ENCODE data around the gene RWDD1. TPM values are rescaled to one million over a fixed set of nuclear protein-coding genes. Genes with fewer than 3 reads are reported as not detected.

The RWDD1 gene
- polyA plus RNA-seq, 1 donor: 54.1 TPM

DNA sequence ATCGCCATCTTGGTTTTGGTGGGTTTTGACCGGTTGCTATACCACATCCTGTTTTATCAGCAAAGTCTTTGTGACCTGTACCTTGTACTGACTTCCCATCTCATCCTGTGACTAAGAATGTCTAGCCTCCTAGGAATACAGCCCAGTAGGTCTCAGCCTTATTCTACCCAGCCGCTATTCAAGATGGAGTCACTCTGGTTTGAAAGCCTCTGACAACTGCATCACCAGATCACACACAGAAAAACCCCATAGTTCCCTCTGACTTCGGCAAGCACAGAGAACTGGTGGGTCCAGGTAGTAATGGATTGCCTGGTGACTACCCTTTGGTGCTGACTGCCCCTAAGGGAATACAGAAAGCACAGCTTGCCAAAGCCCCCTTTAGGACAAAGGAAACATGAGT, 34.6 kb downstream of the RWDD1 start:
- DNase-seq (ENCODE audit: low read depth): no peak

DNA sequence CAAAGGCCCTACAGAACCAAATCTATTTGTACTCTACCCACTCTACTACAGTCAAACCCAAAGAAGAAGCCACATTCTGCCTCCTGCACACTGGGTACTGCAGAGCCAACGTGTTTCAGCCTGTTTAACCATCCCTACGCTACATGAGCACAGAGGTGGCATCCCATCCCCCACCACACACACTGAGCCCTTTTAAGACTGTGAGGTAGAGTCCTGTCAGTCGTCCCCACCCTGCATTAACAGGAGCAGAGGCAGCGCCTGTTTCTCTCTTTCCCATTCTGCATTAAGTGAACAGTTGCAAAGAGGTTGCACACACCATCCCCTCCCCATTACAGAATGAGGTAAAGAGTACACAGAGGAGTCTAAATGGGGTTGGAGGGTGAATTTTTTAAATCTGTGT, 39.8 kb downstream of the RWDD1 start:
- DNase-seq (ENCODE audit: low read depth): no peak

DNA sequence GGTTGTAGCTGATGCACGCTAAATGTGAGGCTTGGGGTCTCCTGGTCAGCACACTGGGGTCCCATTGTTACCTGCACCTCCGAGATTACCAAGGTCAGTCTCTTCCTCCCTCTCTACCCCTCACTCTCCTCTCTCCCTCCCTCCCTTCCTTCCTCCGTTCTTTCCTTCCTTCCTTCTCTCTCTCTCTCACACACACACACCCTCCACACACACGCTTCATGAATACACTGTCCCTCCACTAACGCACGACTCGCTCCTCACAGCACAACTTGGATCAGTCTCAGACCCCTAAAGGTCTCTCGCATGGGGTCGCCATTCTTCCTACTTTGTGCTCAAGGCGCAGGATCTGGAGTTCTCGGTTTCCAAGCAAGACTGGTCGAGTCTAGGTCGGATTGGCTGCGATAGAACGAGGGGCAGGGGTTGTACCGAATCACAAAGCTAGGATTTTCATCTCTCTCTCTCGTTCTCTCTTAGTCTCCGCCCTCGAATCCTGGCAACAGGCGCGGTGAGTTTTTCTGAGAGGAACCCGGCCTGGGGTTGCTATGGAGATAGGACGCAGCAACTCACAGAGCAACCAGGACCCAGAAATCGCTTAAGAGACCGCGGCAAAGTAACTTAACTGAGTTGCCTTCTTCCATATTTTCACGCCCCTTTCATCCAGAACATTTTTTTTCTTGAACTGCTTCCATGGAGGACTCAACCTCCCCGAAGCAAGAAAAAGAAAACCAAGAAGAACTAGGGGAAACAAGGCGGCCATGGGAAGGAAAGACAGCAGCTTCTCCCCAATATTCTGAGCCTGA, 44.8 kb downstream of the RWDD1 start, which contains the start of gene RSPH4A:
Gene RSPH4A, plus strand, starts transcription at position 543 of the 800 bp plus-strand sequence. Its CDS starts 145 bp downstream, at position 688.
- DNase-seq (ENCODE audit: low read depth): peak; percentile 94

DNA sequence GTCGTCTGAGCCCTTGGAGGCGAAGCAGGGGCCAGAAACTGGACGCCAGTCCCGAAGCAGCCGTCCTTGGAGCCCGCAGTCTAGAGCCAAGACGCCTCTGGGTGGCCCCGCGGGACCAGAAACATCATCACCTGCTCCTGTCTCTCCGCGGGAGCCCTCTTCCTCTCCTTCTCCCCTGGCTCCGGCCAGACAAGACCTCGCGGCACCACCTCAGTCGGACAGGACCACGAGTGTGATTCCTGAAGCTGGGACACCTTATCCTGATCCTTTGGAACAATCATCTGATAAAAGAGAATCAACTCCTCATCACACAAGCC, 45.4 kb downstream of the RWDD1 start:
- DNase-seq (ENCODE audit: low read depth): no peak

DNA sequence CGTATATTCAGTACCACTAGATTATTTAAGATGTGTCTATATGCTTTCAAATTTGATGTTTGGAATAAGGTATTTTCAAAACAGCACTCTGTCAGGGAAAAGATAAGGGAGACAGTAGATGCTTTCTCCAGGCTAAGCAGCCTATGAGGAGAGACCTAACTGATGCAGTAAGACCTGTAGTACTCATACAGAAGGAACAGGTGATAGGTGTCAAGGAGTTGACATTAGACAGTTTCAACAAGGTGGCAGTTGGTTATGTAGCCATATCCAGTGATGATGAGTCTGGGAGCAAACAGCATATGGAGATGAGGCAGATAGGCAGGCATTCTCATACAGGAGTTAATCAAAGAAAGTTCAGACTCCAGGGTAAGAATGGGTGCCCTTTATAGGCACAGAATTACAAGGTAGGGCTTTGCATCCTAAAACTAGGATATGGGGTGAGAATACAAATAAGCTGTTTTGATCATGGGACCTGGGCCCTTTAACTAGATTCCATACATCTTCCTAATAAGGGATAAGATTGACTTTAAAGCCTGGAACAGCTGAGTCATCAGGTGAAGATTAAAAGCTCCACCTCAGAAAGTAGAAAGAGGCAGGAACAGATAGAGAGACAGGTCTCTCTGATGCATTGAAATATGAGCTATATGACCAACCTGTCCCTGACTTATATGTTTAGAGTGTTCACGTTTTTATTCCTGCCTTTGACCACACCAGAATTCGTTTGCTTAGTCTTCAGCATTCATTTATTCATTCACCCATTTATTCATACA, 52.9 kb downstream of the RWDD1 start:
- no peak for DNase-seq (ENCODE audit: low read depth)

DNA sequence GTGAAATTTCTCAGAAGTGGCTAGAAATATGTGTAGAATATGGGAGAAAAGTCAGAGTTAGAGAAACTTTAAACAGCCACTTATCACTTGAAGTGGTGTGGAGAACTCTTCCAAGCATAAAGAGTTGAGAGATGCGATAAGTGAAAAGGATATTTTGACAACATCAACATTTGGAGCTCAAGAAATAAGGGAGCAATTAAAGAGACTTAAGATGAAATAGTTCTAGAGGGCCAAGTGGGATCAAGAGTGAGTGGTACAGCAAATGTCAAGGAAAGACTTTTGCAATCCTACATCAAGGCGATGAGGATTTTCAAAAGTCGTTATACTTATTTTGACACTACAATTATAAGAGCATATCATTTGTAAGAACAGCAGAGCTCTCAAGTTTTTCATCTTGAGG, 54.6 kb downstream of the RWDD1 start:
- DNase-seq (ENCODE audit: low read depth): no peak

DNA sequence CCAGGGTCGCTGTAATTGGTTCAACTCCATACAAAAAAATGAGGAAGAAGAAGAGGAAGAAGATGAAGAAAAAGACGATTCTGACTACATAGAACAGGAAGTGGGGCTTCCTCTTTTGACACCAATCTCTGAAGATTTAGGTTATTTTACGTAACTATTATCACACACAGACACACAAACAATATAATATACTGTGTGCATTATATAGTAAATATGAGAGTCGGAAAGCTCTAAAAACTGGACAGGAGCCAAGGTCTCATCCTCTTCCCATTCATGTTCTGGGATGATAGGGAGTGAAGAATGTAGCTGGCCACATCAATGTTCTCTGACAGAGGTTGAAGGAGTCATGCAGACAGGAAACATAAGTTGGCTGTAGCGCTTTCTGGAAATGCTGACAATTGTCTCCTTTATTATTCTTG, 58.3 kb downstream of the RWDD1 start:
- no peak for DNase-seq (ENCODE audit: low read depth)

DNA sequence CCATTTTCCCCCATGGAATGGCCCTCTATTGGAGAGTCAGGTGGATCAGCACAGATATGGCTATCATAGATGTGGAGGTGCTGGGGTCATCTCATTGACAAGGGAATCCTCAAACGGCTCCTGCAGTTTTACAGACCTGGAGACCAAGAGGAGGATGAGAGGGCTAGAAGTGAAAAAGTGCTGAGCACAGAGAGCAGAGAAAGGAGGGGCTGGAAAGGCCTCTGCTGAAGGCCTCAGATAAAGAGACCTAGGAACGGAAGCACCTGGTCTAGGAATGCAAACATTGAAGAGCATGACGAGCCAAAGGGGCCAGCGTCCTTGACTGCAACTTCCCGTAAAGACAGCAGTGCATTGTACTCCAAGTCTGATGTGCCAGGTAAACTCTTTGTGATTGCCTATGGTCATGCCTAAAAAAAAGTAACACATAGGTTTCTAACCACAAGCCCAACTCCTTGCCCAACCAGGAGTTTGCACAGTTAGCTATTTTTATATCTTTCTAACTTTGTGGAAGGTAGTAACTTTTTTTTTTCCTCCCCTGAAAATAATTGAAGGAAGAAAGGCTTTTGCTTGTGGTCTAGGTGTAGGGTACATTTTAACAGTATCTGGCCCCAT, 60.2 kb downstream of the RWDD1 start:
- no peak for DNase-seq (ENCODE audit: low read depth)

DNA sequence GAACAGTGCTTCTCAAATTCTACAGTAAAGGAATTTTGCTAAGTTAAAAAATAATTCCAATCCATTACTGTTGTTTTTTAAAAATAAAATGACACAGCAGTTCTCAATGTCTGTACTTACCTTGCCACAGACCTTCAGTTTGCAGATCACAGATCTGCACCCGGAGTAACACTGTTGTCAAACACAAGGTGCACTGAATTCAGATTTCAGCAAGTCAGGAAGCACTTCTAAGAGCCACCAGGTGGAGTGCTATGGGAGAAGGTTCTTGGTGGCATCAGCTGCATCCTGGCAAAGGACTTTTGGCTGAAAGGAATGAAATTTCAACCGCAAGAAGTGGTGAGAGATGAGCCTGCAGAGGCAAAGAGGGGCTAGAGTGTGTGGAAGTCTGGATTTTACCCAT, 62.4 kb downstream of the RWDD1 start:
- no peak for DNase-seq (ENCODE audit: low read depth)

Other genes with a start within 250 kb of the RWDD1 start
- gene DSE, start 200.6 kb upstream of the RWDD1 start, polyA plus RNA-seq (ENCODE audit: insufficient read length): 31.4 TPM
- gene CALHM6, start 110.1 kb upstream of the RWDD1 start, polyA plus RNA-seq (ENCODE audit: insufficient read length): 1.5 TPM
- 1.9 TPM for gene CALHM5, start 59.9 kb upstream of the RWDD1 start, polyA plus RNA-seq (ENCODE audit: insufficient read length)
- gene TRAPPC3L, start 25.8 kb upstream of the RWDD1 start, polyA plus RNA-seq (ENCODE audit: insufficient read length): 0.09 TPM
- gene CALHM4, start 17.8 kb upstream of the RWDD1 start, polyA plus RNA-seq (ENCODE audit: insufficient read length): not detected
- 0.52 TPM for gene RSPH4A, start 45.0 kb downstream of the RWDD1 start, polyA plus RNA-seq (ENCODE audit: insufficient read length)
- 8.0 TPM for gene ZUP1, start 97.3 kb downstream of the RWDD1 start, polyA plus RNA-seq (ENCODE audit: insufficient read length)
- gene KPNA5, start 109.7 kb downstream of the RWDD1 start, polyA plus RNA-seq (ENCODE audit: insufficient read length): 14.0 TPM
- gene FAM162B, start 194.2 kb downstream of the RWDD1 start, polyA plus RNA-seq (ENCODE audit: insufficient read length): 5.5 TPM